MCF 10A (cell line): ENCODE measurements around the gene SLC25A53. TPM values are rescaled to one million over a fixed set of nuclear protein-coding genes. Genes with fewer than 3 reads are reported as not detected.
A peak's percentile ranks its signal among the peaks of the same experiment; 100 is the strongest.

ENCODE experiments used
- Bru-seq: library from RNA; stranded (reverse); fragments of 400-500 nt; gene quantifications from one replicate; lab custom pipeline; 2021; lab: Mats Ljungman, UMichigan
- BruChase-seq, 2 experiments: library from RNA; stranded (reverse); fragments of 400-500 nt; gene quantifications; one replicate each; lab custom pipeline; 2021; lab: Mats Ljungman, UMichigan
- BruUV-seq: library from RNA; stranded (reverse); fragments of 400-500 nt; replicated peaks from 2 replicates; lab custom pipeline; 2021; lab: Mats Ljungman, UMichigan
- CTCF ChIA-PET: fragments of 300-600 bp; sonication (Branson Sonifier 250); formaldehyde crosslinking; extraction: SDS; loops from one replicate; lab custom pipeline; 2021; ENCODE audit warnings: antibody characterized with exemption, inconsistent platforms; lab: Yijun Ruan, JAX
- POLR2A ChIA-PET: fragments of 300-600, 350-650 bp; sonication (Branson Sonifier 250); formaldehyde crosslinking; extraction: SDS; loops from one replicate; lab custom pipeline; 2020; ENCODE audit warnings: antibody characterized with exemption, inconsistent platforms; lab: Yijun Ruan, JAX
- DNase-seq: peaks from one replicate; pipeline ENCODE4 v3.0.0-alpha.2; 2018; ENCODE audit not compliant: unreplicated experiment
- H3K27ac Mint-ChIP-seq: one replicate; pipeline ENCODE4 v1.8.0; 2022; ENCODE audit warnings: mild to moderate bottlenecking, low read depth, mixed read lengths; ENCODE audit not compliant: unreplicated experiment
- H3K27me3 Mint-ChIP-seq: one replicate; pipeline ENCODE4 v1.8.0; 2022; ENCODE audit warnings: mixed read lengths; ENCODE audit not compliant: insufficient read depth, unreplicated experiment
- H3K36me3 Mint-ChIP-seq: one replicate; pipeline ENCODE4 v1.8.0; 2022; ENCODE audit warnings: mild to moderate bottlenecking, moderate library complexity, mixed read lengths; ENCODE audit not compliant: insufficient read depth, unreplicated experiment
- H3K4me1 Mint-ChIP-seq: one replicate; pipeline ENCODE4 v1.8.0; 2022; ENCODE audit warnings: mixed read lengths; ENCODE audit not compliant: insufficient read depth, unreplicated experiment
- H3K4me3 Mint-ChIP-seq: one replicate; pipeline ENCODE4 v1.8.0; 2022; ENCODE audit warnings: mild to moderate bottlenecking, moderate library complexity, mixed read lengths; ENCODE audit not compliant: unreplicated experiment
- H3K9me3 Mint-ChIP-seq: one replicate; pipeline ENCODE4 v1.8.0; 2022; ENCODE audit warnings: mixed read lengths; ENCODE audit not compliant: unreplicated experiment
- intact Hi-C: fragments of 100-400 bp; cut with micrococcal nuclease; formaldehyde crosslinking; loops from 2 replicates; pipeline ENCODE4 v1.14.1; 2022
- long read RNA-seq: library from polyadenylated mRNA; stranded (forward); transcript quantifications from one replicate; pipeline ENCODE4 v2.0.0, GENCODE V29; 2022
- total RNA-seq: library from RNA; stranded (reverse); gene quantifications from 2 replicates; pipeline ENCODE4 v1.2.3, GENCODE V29; 2022
- TF ChIP-seq, protein P1 (sequence below): fragments of 200-600 bp; IDR thresholded peaks from one replicate; pipeline ENCODE4 v1.8.0; 2022; ENCODE audit warnings: antibody characterized with exemption, mild to moderate bottlenecking; ENCODE audit not compliant: unreplicated experiment

Gene SLC25A53, protein sequence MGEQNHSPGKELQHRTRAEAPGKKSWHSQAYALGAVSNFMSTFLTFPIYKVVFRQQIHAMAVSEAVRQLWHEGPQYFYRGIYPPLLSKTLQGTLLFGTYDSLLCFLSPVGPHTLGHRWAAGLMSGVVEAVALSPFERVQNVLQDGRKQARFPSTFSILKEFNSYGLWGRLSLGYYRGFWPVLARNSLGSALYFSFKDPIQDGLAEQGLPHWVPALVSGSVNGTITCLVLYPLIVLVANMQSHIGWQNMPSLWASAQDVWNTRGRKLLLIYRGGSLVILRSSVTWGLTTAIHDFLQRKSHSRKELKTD
- total RNA-seq (3.2 and 4.1 TPM in 2 replicates), Bru-seq, nascent RNA (percentile 57 among the genes with signal in this experiment), BruChase-seq, experiment 1, labeled RNA remaining after a 6-hour chase (percentile 75 among the genes with signal in this experiment), BruChase-seq, experiment 2, labeled RNA remaining after a 2-hour chase (percentile 69 among the genes with signal in this experiment)
- long read RNA-seq, transcript SLC25A53-201 (2 exons, 731 nt), result major isoform, 6 of 11 reads
- long read RNA-seq, partial matches to known transcripts, result 0 of 11 reads
- long read RNA-seq, other reads (novel, unspliced or antisense), result 5 of 11 reads

DNA sequence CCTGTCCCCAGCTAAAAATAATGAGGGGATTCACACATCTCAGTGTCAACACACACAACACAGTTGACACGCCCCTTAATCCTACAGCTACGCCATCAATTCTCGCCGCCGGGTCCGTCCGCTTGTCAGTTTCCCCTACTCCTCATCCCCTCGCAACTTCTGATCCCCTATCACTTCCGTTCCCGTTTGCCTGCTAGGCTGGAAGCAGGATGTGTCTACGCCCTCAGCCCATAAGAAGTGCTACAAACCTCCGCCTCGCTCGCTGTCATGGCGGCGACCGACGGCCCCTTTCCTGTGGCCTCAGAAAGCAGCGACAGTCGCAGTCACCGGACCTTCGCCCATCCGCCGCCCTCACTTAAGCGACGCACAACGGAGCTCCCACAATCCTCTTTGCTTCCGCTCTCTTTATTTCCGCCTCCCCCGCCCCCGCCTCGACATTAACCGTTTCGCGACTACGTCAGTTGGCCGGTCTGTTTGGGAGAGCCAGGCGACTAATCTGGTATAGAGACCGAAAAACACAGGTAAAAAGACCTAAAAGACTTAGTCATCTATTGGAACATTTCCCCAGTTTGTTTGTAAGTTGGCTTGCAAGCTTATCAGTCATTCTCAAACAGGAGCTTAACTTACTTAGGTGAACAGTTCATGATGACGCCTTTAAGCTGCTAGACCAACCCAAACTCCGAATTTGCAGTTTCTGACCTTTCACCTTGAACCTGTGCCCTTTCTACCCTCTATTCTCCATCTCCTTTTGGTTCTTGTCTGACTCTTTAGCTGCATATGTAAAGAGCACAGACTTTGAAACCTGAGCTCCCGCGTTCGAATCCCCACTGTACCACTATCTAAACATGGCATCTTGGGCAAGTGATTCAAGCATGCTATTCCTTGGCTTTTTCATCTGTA is at the start of gene SLC25A53:
Gene SLC25A53 (minus strand): TSS at position 380 of the 900 bp plus-strand sequence. CDS start 51,752 bp downstream, outside the sequence.
- no peaks in the 10 kb centered on the region for H3K4me1 Mint-ChIP-seq
- TF ChIP-seq, protein P1, sequence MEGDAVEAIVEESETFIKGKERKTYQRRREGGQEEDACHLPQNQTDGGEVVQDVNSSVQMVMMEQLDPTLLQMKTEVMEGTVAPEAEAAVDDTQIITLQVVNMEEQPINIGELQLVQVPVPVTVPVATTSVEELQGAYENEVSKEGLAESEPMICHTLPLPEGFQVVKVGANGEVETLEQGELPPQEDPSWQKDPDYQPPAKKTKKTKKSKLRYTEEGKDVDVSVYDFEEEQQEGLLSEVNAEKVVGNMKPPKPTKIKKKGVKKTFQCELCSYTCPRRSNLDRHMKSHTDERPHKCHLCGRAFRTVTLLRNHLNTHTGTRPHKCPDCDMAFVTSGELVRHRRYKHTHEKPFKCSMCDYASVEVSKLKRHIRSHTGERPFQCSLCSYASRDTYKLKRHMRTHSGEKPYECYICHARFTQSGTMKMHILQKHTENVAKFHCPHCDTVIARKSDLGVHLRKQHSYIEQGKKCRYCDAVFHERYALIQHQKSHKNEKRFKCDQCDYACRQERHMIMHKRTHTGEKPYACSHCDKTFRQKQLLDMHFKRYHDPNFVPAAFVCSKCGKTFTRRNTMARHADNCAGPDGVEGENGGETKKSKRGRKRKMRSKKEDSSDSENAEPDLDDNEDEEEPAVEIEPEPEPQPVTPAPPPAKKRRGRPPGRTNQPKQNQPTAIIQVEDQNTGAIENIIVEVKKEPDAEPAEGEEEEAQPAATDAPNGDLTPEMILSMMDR, result no peak
- CTCF ChIA-PET, result interaction anchor here (0.6 to 2.0 kb wide), 7 partner anchors 9 to 1389 kb away, joined by 3 to 14 read pairs (median 3); partner anchors contain the start of gene FAM199X
- BruUV-seq, result TSS peak; percentile 85
- intact Hi-C loops, result no loop called here
- DNase-seq, result peak; percentile 77
- no peaks in the 10 kb centered on the region for H3K9me3 Mint-ChIP-seq
- peaks cover 36% of the 10 kb centered on the region for H3K27me3 Mint-ChIP-seq
- POLR2A ChIA-PET, result interaction anchor here (0.5 to 2.4 kb wide), 9 partner anchors 10 to 1103 kb away, joined by 3 to 75 read pairs (median 4); partner anchors contain the start of gene FAM199X
- no peaks in the 10 kb centered on the region for H3K36me3 Mint-ChIP-seq
- H3K4me3 Mint-ChIP-seq, result peak within 1 kb of the TSS; percentile 86
- peak within 1 kb of the TSS; percentile 97 for H3K27ac Mint-ChIP-seq

DNA sequence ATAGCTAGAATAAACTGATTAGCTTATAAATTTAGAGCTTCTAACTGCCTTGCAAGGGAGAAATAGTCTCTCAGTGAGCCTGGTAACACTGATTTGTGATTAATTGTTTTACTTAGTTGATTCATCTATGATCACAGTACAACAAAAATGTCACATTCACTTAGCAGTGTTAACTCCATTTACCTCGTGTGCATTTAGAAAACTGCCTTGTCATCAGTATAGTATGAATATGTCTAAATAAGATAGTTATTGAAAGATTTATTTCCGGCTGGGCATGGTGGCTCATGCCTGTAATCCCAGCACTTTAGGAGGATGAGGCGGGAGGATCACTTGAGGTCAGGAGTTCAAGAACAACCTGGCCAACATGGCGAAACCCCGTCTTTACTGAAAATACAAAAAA is 48.7 kb upstream of the SLC25A53 start:
- DNase-seq, result no peak
- ChIA-PET CTCF (interaction anchor here (0.6 to 2.7 kb wide), 3 partner anchors 10 to 65 kb away, joined by 3 to 14 read pairs (median 3); no protein-coding TSS in a partner anchor), POLR2A (interaction anchor here (0.6 kb wide), 1 partner anchor 8 kb away, joined by 3 read pairs; no protein-coding TSS in a partner anchor)
- H3K27me3 Mint-ChIP-seq, result peaks cover 31% of the 10 kb centered on the region
- no peaks in the 10 kb centered on the region for H3K9me3 Mint-ChIP-seq
- TF ChIP-seq, protein P1, result no peak
- H3K4me1 Mint-ChIP-seq, result no peaks in the 10 kb centered on the region
- no peak overlapping the region for H3K27ac Mint-ChIP-seq
- no TSS peak for BruUV-seq
- H3K4me3 Mint-ChIP-seq, result no peak overlapping the region
- intact Hi-C loops, result no loop called here
- H3K36me3 Mint-ChIP-seq, result no peaks in the 10 kb centered on the region

DNA sequence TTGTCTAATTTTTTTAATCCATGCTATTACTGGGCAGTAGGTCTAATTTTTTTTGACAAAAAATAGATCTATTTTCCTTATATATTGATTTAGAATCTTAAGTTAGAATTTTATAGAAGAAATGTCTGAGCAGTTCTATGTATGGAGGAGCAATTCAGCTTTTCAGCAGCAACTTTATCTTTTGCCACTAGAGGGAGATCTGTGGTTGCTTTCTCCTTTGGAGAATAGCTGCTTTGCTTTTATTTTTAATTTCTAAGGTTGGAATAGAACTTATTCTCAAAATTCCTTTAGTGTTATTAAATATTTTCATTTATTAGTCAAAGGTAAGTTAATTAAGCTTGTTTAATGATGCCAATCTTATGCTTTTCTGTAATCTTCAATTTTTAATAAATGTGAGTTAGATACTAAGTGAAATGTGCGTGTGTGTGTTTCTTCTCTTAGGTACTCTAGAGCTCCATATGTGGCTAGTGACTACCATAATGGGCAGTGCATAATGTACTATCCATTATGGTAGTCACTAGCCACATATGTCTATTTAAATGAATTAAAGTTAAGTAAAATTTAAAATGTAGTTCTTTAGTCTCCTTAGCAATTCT is 38.8 kb upstream of the SLC25A53 start:
- H3K9me3 Mint-ChIP-seq, result no peaks in the 10 kb centered on the region
- ChIA-PET CTCF (interaction anchor here (0.6 to 2.3 kb wide), 23 partner anchors 9 to 996 kb away, joined by 3 to 22 read pairs (median 3); no protein-coding TSS in a partner anchor), POLR2A (interaction anchor here (0.6 kb wide), 1 partner anchor 177 kb away, joined by 3 read pairs; no protein-coding TSS in a partner anchor)
- no TSS peak for BruUV-seq
- no peaks in the 10 kb centered on the region for H3K4me1 Mint-ChIP-seq
- DNase-seq, result peak; percentile 57
- H3K4me3 Mint-ChIP-seq, result no peak overlapping the region
- peaks cover 12% of the 10 kb centered on the region for H3K27me3 Mint-ChIP-seq
- no peak overlapping the region for H3K27ac Mint-ChIP-seq
- H3K36me3 Mint-ChIP-seq, result peaks cover 26% of the 10 kb centered on the region
- intact Hi-C loops, result loop anchor here (2.0 to 5.0 kb wide), 2 partner anchors 75 to 147 kb away; no protein-coding TSS in a partner anchor
- TF ChIP-seq, protein P1, result peak; percentile 67
